HepG2 (cell line): Measurements from ENCODE around the gene LTB4R. TPM values are rescaled to one million over a fixed set of nuclear protein-coding genes. Genes with fewer than 3 reads are reported as not detected.

Source experiments
- ATF1 ChIP-seq: IDR thresholded peaks from 2 replicates; pipeline ENCODE4 v1.6.1; 2016; ENCODE audit warnings: mild to moderate bottlenecking, control low read depth
- BCL6 ChIP-seq: IDR thresholded peaks from 2 replicates; pipeline ENCODE4 v1.6.1; 2016; ENCODE audit warnings: missing genetic modification reagents, missing compliant biosample characterization
- BORCS8-MEF2B ChIP-seq: sonication (generic); formaldehyde crosslinking; IDR thresholded peaks from 2 replicates; pipeline ENCODE4 v1.8.0; 2022; ENCODE audit warnings: mild to moderate bottlenecking, missing genetic modification reagents
- CC2D1A ChIP-seq: sonication (generic); formaldehyde crosslinking; IDR thresholded peaks from 2 replicates; pipeline ENCODE4 v1.8.1; 2023; ENCODE audit warnings: mild to moderate bottlenecking, missing genetic modification reagents
- CEBPG ChIP-seq: IDR thresholded peaks from 2 replicates; pipeline ENCODE4 v1.6.1; 2016
- DBP ChIP-seq: sonication (generic); formaldehyde crosslinking; IDR thresholded peaks from 2 replicates; pipeline ENCODE4 v1.4.0; 2020; ENCODE audit warnings: missing genetic modification reagents; ENCODE audit errors: not compliant biosample characterization
- EED ChIP-seq: sonication (generic); formaldehyde crosslinking; IDR thresholded peaks from 2 replicates; pipeline ENCODE4 v1.5.0; 2020; ENCODE audit warnings: mild to moderate bottlenecking, missing genetic modification reagents
- GLI4 ChIP-seq: sonication (generic); formaldehyde crosslinking; IDR thresholded peaks from 2 replicates; pipeline ENCODE4 v1.5.1; 2020; ENCODE audit warnings: missing genetic modification reagents, mild to moderate bottlenecking, moderate library complexity, borderline replicate concordance
- HNRNPLL ChIP-seq: fragments of 200-400 bp; formaldehyde crosslinking; IDR thresholded peaks from 2 replicates; pipeline ENCODE4 v1.6.1; 2017; ENCODE audit warnings: mild to moderate bottlenecking, low read depth, low read length; ENCODE audit not compliant: poor library complexity, severe bottlenecking
- KDM5A ChIP-seq: fragments of 200-600 bp; sonication (generic); IDR thresholded peaks from 2 replicates; pipeline ENCODE4 v1.7.0; 2018; ENCODE audit warnings: antibody characterized with exemption, mild to moderate bottlenecking, low read length, borderline replicate concordance
- KLF15 ChIP-seq: sonication (generic); formaldehyde crosslinking; IDR thresholded peaks from 2 replicates; pipeline ENCODE4 v1.8.1; 2023; ENCODE audit warnings: borderline replicate concordance, mild to moderate bottlenecking, inconsistent platforms, missing genetic modification reagents, mixed read lengths
- SAFB2 ChIP-seq: sonication (generic); formaldehyde crosslinking; IDR thresholded peaks from 2 replicates; pipeline ENCODE4 v1.5.1; 2020; ENCODE audit warnings: missing genetic modification reagents, low read depth, mild to moderate bottlenecking, borderline replicate concordance
- SALL2 ChIP-seq: sonication (generic); formaldehyde crosslinking; IDR thresholded peaks from 2 replicates; pipeline ENCODE4 v1.8.1; 2023; ENCODE audit warnings: mild to moderate bottlenecking, missing genetic modification reagents, inconsistent platforms
- TP53 ChIP-seq: sonication (generic); formaldehyde crosslinking; conservative IDR thresholded peaks from 2 replicates; pipeline ENCODE4 v1.4.0; 2020; ENCODE audit warnings: missing genetic modification reagents
- USF2 ChIP-seq, 2 experiments: sonication (generic) in 1 of 2; formaldehyde crosslinking in 1 of 2; IDR thresholded peaks; 2 replicates each; pipeline versions ENCODE4 v1.5.1 to v1.6.1; 2011 to 2020; ENCODE audit warnings: borderline replicate concordance in 1 of 2, low read depth in 1 of 2, low read length in 1 of 2, mild to moderate bottlenecking in 1 of 2, missing genetic modification reagents in 1 of 2, moderate library complexity in 1 of 2
- XRCC5 ChIP-seq: fragments of 200-400 bp; formaldehyde crosslinking; optimal IDR thresholded peaks from 2 replicates; pipeline ENCODE3; 2017; ENCODE audit warnings: mild to moderate bottlenecking, low read length
- ZBTB44 ChIP-seq: sonication (generic); formaldehyde crosslinking; IDR thresholded peaks from 2 replicates; pipeline ENCODE4 v1.4.0; 2020; ENCODE audit warnings: missing genetic modification reagents
- ZKSCAN1 ChIP-seq: fragments of 150-350 bp; IDR thresholded peaks from 2 replicates; pipeline ENCODE4 v1.6.1; 2014; ENCODE audit warnings: low read length
- ZNF740 ChIP-seq: sonication (generic); formaldehyde crosslinking; IDR thresholded peaks from 2 replicates; pipeline ENCODE4 v1.4.0; 2020; ENCODE audit warnings: missing genetic modification reagents
- polyA plus RNA-seq, 8 experiments: library from polyadenylated mRNA; depleted of rRNA in 3 of 8; stranded (reverse) in 7 of 8; unstranded in 1 of 8; fragments of >200 nt; fragmentation: Illumina TruSeq in 4 of 8; extraction: Trizol in 4 of 8; gene quantifications; 2 replicates each; pipeline versions ENCODE4 v1.2.1 to v1.2.3, GENCODE V29; 2011 to 2016; ENCODE audit warnings: low read depth in 4 of 8, missing spikeins in 1 of 8, mixed read lengths in 1 of 8; ENCODE audit not compliant: insufficient read depth in 1 of 8
- total RNA-seq, 5 experiments: library from RNA; depleted of rRNA; stranded (reverse); fragments of >200 nt; fragmentation: Illumina TruSeq; extraction: Trizol; gene quantifications; 2 replicates each; pipeline ENCODE4 v1.2.3, GENCODE V29; 2016; ENCODE audit warnings: low read depth in 1 of 5

The LTB4R gene
- total and polyA plus RNA-seq, 2 of the 13 experiments (the other 11 are each of a cell fraction or from before 2014, with no cell fraction given), result 3.2 to 8.2 TPM

- TF ChIP-seq DBP (CRISPR knock-in tag), result no peak
- TF ChIP-seq EED (CRISPR knock-in tag), result 0 out of 2 replicates have a peak, but pooled peaks have one; percentile 44
- TF ChIP-seq BORCS8-MEF2B (CRISPR knock-in tag), result no peak
- TF ChIP-seq HNRNPLL, result no peak
- no peak for TF ChIP-seq CC2D1A (CRISPR knock-in tag)
- no peak for TF ChIP-seq ZKSCAN1
- no peak for TF ChIP-seq SAFB2 (CRISPR knock-in tag)
- no peak for TF ChIP-seq BCL6
- no peak for TF ChIP-seq TP53 (CRISPR knock-in tag)
- no peak for TF ChIP-seq ZNF740 (CRISPR knock-in tag)
- TF ChIP-seq USF2 (IDR thresholded peaks at IDR 0.05; ENCODE audit: low read depth, low read length), result 0 out of 2 replicates have a peak, but pooled peaks have one; percentile 6
- no peak for TF ChIP-seq USF2 (CRISPR knock-in tag; IDR thresholded peaks at IDR 0.05; ENCODE audit: borderline replicate concordance)
- no peak for TF ChIP-seq ATF1
- no peak for TF ChIP-seq KLF15 (CRISPR knock-in tag)
- TF ChIP-seq GLI4 (CRISPR knock-in tag), result no peak
- TF ChIP-seq KDM5A, result no peak
- no peak for TF ChIP-seq CEBPG (CRISPR knock-in tag)
- no peak for TF ChIP-seq ZBTB44
- no peak for TF ChIP-seq XRCC5
- no peak for TF ChIP-seq SALL2
These were observed 18.4 kb downstream of the LTB4R start (continued) for GRCh38 chr14:24329736-24330135.
